Endothelial cell (in vitro differentiated cells): Measurements from ENCODE around the gene CCDC134. TPM values are rescaled to one million over a fixed set of nuclear protein-coding genes. Genes with fewer than 3 reads are reported as not detected.

Source experiments
- DNase-seq: peaks from one replicate; pipeline ENCODE4 v3.0.0; 2021; ENCODE audit warnings: low spot score
- H3K27ac Mint-ChIP-seq: one replicate; pipeline ENCODE4 v1.8.0; 2021; ENCODE audit warnings: mixed read lengths, inconsistent platforms; ENCODE audit not compliant: unreplicated experiment
- H3K27me3 Mint-ChIP-seq: one replicate; pipeline ENCODE4 v1.8.0; 2021; ENCODE audit warnings: mild to moderate bottlenecking, moderate library complexity, mixed read lengths, inconsistent platforms; ENCODE audit not compliant: unreplicated experiment
- H3K36me3 Mint-ChIP-seq: one replicate; pipeline ENCODE4 v1.8.0; 2021; ENCODE audit warnings: mild to moderate bottlenecking, low read depth, mixed read lengths, inconsistent platforms; ENCODE audit not compliant: unreplicated experiment
- H3K4me1 Mint-ChIP-seq: one replicate; pipeline ENCODE4 v1.8.0; 2021; ENCODE audit warnings: mild to moderate bottlenecking, mixed read lengths, inconsistent platforms; ENCODE audit not compliant: unreplicated experiment
- H3K4me3 Mint-ChIP-seq: one replicate; pipeline ENCODE4 v1.8.0; 2021; ENCODE audit warnings: mild to moderate bottlenecking, mixed read lengths, inconsistent platforms; ENCODE audit not compliant: unreplicated experiment
- H3K9me3 Mint-ChIP-seq: one replicate; pipeline ENCODE4 v1.8.0; 2021; ENCODE audit warnings: mixed read lengths, inconsistent platforms; ENCODE audit not compliant: unreplicated experiment
- CTCF ChIP-seq: fragments of 200-600 bp; sonication (generic); IDR thresholded peaks from one replicate; pipeline ENCODE4 v1.5.0; 2021; ENCODE audit warnings: antibody characterized with exemption; ENCODE audit not compliant: unreplicated experiment
- total RNA-seq: library from RNA; stranded (reverse); fragmentation: NEBNext Ultra II Directional; extraction: Animal tissue kit (Norgen Biotek cat#: 25700); gene quantifications from one replicate; pipeline ENCODE4 v1.2.1, GENCODE V29; 2021; ENCODE audit not compliant: unreplicated experiment

Gene CCDC134
- total RNA-seq, 1 donor from 2014 or later = 8.8 TPM

- Mint-ChIP-seq H3K4me3 (no peak overlapping the region), H3K27me3 (peaks cover 5% of the 10 kb centered on the region), H3K4me1 (no peaks in the 10 kb centered on the region), H3K36me3 (peaks cover 33% of the 10 kb centered on the region), H3K9me3 (no peaks in the 10 kb centered on the region), H3K27ac (no peak overlapping the region)
- DNase-seq = no peak
- no peak for TF ChIP-seq CTCF
Observed at GRCh38 chr22:41870786-41871185, 70.3 kb downstream of the CCDC134 start.

GRCh38 chr22:41873391-41873790, 72.9 kb downstream of the CCDC134 start:
- Mint-ChIP-seq H3K27me3 (peaks cover 5% of the 10 kb centered on the region), H3K36me3 (peaks cover 43% of the 10 kb centered on the region), H3K9me3 (no peaks in the 10 kb centered on the region)

GRCh38 chr22:41874090-41874489, 73.6 kb downstream of the CCDC134 start:
- H3K36me3 Mint-ChIP-seq = peaks cover 49% of the 10 kb centered on the region
- no peaks in the 10 kb centered on the region for H3K9me3 Mint-ChIP-seq
- no peak overlapping the region for H3K27ac Mint-ChIP-seq
- DNase-seq = no peak
- H3K4me3 Mint-ChIP-seq = no peak overlapping the region
- peaks cover 5% of the 10 kb centered on the region for H3K27me3 Mint-ChIP-seq
- no peaks in the 10 kb centered on the region for H3K4me1 Mint-ChIP-seq
- TF ChIP-seq CTCF = no peak

More at GRCh38 chr22:41873391-41873790, 72.9 kb downstream of the CCDC134 start:
- no peak overlapping the region for H3K4me3 Mint-ChIP-seq
- H3K4me1 Mint-ChIP-seq = no peaks in the 10 kb centered on the region
- TF ChIP-seq CTCF = no peak
- no peak for DNase-seq
- H3K27ac Mint-ChIP-seq = no peak overlapping the region

- peaks cover 3% of the 10 kb centered on the region for H3K27me3 Mint-ChIP-seq
- no peaks in the 10 kb centered on the region for H3K9me3 Mint-ChIP-seq
- H3K4me3 Mint-ChIP-seq = peak overlapping the region; percentile 23
- no peaks in the 10 kb centered on the region for H3K4me1 Mint-ChIP-seq
- no peak for DNase-seq
- H3K36me3 Mint-ChIP-seq = peaks cover 55% of the 10 kb centered on the region
- no peak overlapping the region for H3K27ac Mint-ChIP-seq
- no peak for TF ChIP-seq CTCF
Observed at GRCh38 chr22:41875531-41876270, 75.2 kb downstream of the CCDC134 start.

Other genes with a start within 250 kb of the CCDC134 start
- gene CSDC2, start 239.7 kb upstream of the CCDC134 start, total RNA-seq = not detected
- 6.0 TPM for gene PMM1, start 210.8 kb upstream of the CCDC134 start, total RNA-seq
- gene DESI1, start 179.6 kb upstream of the CCDC134 start, total RNA-seq = 23.2 TPM
- 211 TPM for gene XRCC6, start 179.4 kb upstream of the CCDC134 start, total RNA-seq
- gene SNU13, start 111.8 kb upstream of the CCDC134 start, total RNA-seq = 133 TPM
- 0.38 TPM for gene MEI1, start 101.2 kb upstream of the CCDC134 start, total RNA-seq
- 200 TPM for gene SREBF2, start 32.4 kb downstream of the CCDC134 start, total RNA-seq
- 0.41 TPM for gene SHISA8, start 114.4 kb downstream of the CCDC134 start, total RNA-seq
- 3.5 TPM for gene TNFRSF13C, start 126.1 kb downstream of the CCDC134 start, total RNA-seq
- gene CENPM, start 146.5 kb downstream of the CCDC134 start, total RNA-seq = 5.2 TPM
- 0.36 TPM for gene SEPTIN3, start 168.8 kb downstream of the CCDC134 start, total RNA-seq
- gene WBP2NL, start 198.1 kb downstream of the CCDC134 start, total RNA-seq = not detected